ENCODE results near the gene CMTM4. TPM values are rescaled to one million over a fixed set of nuclear protein-coding genes. Genes with fewer than 3 reads are reported as not detected.

Gene CMTM4
- total RNA-seq (2021; ENCODE audit: unreplicated experiment) (77.8 TPM), Bru-seq, nascent RNA (percentile 77 among the genes with signal in this experiment), BruChase-seq, experiment 1, labeled RNA remaining after a 6-hour chase (percentile 92 among the genes with signal in this experiment), BruChase-seq, experiment 2, labeled RNA remaining after a 2-hour chase (percentile 85 among the genes with signal in this experiment)
- polyA plus RNA-seq (2012): 35.7 and 42.5 TPM in 2 replicates
- long read RNA-seq, full-length matches to known transcripts: 58 of 66 reads
- long read RNA-seq, partial matches to known transcripts: 0 of 66 reads
- long read RNA-seq, other reads (novel, unspliced or antisense): 8 of 66 reads

DNA sequence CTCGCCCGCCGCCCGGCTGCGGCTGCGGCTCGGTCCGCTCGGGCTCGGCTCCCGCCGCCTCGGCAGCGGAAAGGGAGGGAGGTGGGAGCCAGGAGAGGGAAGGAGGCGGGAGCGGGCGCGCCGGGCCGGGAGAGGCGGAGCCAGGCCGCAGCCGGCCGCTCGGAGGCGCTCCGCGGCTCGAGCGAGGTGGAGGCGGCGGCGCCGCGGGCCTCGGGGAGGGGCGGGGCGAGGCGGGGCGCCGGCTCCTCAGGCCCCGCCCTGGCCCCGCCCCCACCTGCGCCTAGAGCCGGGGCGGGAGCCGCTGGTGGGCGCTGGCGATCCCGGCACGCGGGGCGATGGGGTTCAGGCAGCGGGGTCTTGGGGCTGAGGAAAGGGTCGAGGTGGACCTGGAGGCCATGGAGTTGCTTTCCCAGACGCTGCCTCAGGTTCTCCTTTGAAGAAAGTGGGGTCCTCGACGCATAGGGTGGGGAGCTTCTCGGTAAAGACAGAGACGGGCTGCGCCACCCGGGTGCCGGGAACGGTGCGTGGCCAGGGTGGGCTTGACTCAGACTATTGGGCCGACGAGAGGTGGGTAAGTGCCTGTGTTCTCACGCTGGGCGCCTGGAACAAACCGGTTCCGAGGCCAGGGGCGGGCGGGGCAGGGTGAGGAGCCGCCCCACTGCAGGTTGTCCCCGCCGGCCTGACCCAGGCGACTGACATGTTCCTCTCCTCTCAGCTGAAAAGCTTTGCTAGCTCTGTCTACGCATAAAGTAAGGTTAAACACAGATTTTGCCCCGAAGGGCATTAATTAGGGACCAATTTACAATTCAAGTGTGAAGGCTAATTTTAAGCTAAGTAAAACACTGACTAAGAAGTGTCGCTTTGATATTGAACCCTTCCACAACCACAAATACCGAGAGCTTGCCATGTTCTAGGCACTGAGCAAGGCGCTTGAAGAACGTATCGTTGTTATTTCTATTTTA, at the start of gene CMTM4:
TSS of gene CMTM4 (minus strand) at position 75 of the 962 bp plus-strand sequence. CDS start 218 bp downstream, outside the sequence.
- Histone ChIP-seq H3K4me3 (replicated peaks in 1 of 2; ENCODE audit: low read depth in 1 of 2, low read length in 2 of 2) (peak within 1 kb of the TSS; percentile 83 to 88), H3K4me1 (ENCODE audit: control insufficient read depth in 1 of 2, insufficient read depth in 2 of 2, low read length in 2 of 2) (peaks cover 6 to 20% of the 10 kb centered on the region in 2 experiments; a peak in 3 of 4 replicates), H3K27ac (ENCODE audit: low read depth, low read length) (peak within 1 kb of the TSS; percentile 89), H3K4me2 (ENCODE audit: low read length) (peak within 1 kb of the TSS; percentile 98), H3K79me2 (ENCODE audit: insufficient read depth, low read length) (peaks cover 42% of the 10 kb centered on the region), H3K9me3 (ENCODE audit: control insufficient read depth in 1 of 2, insufficient read depth in 1 of 2, low read depth in 1 of 2, low read length in 2 of 2) (no peaks in the 10 kb centered on the region), H3K27me3 (ENCODE audit: insufficient read depth, low read length) (no peaks in the 10 kb centered on the region), H3K9ac (ENCODE audit: low read length) (peak within 1 kb of the TSS; percentile 73), H3K36me3 (ENCODE audit: control insufficient read depth in 1 of 2, insufficient read depth in 2 of 2, low read length in 2 of 2) (no peaks in the 10 kb centered on the region), H2AFZ (ENCODE audit: low read depth, low read length, poor library complexity, severe bottlenecking) (peak within 1 kb of the TSS; percentile 94), H4K20me1 (ENCODE audit: insufficient read depth) (no peaks in the 10 kb centered on the region; the same call in 1 of the 2 replicates), H3K9me2 (ENCODE audit: insufficient read depth) (no peaks in the 10 kb centered on the region)
- BruUV-seq (replicated peaks): TSS peak; percentile 67
- TF ChIP-seq EZH2phosphoT487 (IDR thresholded peaks at IDR 0.05; ENCODE audit: borderline replicate concordance) (no peak), CBX3 (IDR thresholded peaks at IDR 0.05; ENCODE audit: low read depth) (no peak), POLR2AphosphoS5 (IDR thresholded peaks at IDR 0.05; ENCODE audit: low read depth, low read length) (peak; percentile 75), ZNF274 (IDR thresholded peaks at IDR 0.05; ENCODE audit: low read depth, low read length) (no peak), YY1 (IDR thresholded peaks at IDR 0.05; ENCODE audit: extremely low read depth, insufficient replicate concordance, low read depth, low read length) (peak; percentile 45), POLR2A (IDR thresholded peaks at IDR 0.05; ENCODE audit: borderline replicate concordance, extremely low read depth, insufficient read depth, insufficient read length) (peak; percentile 36), EZH2 (IDR thresholded peaks at IDR 0.05) (no peak)
- TF ChIP-seq, protein P1, sequence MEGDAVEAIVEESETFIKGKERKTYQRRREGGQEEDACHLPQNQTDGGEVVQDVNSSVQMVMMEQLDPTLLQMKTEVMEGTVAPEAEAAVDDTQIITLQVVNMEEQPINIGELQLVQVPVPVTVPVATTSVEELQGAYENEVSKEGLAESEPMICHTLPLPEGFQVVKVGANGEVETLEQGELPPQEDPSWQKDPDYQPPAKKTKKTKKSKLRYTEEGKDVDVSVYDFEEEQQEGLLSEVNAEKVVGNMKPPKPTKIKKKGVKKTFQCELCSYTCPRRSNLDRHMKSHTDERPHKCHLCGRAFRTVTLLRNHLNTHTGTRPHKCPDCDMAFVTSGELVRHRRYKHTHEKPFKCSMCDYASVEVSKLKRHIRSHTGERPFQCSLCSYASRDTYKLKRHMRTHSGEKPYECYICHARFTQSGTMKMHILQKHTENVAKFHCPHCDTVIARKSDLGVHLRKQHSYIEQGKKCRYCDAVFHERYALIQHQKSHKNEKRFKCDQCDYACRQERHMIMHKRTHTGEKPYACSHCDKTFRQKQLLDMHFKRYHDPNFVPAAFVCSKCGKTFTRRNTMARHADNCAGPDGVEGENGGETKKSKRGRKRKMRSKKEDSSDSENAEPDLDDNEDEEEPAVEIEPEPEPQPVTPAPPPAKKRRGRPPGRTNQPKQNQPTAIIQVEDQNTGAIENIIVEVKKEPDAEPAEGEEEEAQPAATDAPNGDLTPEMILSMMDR (IDR thresholded peaks at IDR 0.05 in 2 of 3, conservative IDR thresholded peaks at IDR 0.05 in 1 of 3; ENCODE audit: borderline replicate concordance in 1 of 3, insufficient read depth in 1 of 3, low read depth in 2 of 3, low read length in 2 of 3): peak in 2 of 3 experiments; percentile 19 to 36; a peak in 4 of 6 replicates
- TF ChIP-seq, protein P2, sequence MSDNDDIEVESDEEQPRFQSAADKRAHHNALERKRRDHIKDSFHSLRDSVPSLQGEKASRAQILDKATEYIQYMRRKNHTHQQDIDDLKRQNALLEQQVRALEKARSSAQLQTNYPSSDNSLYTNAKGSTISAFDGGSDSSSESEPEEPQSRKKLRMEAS (IDR thresholded peaks at IDR 0.05): peak; percentile 45
- ATAC-seq (peak; percentile 90), DNase-seq (ENCODE audit: low read depth, low spot score) (peak; percentile 57)
- ChIA-PET POLR2A (no interaction called here), RAD21 (ENCODE audit: low non-redundant PET in 1 of 2, low total read pairs in 2 of 2, uncharacterized antibody in 2 of 2, unreplicated experiment in 2 of 2) (no interaction called here), CTCF (interaction anchor here (1.5 to 2.9 kb wide), 2 partner anchors 46 to 89 kb away, joined by 7 to 10 read pairs; no protein-coding TSS in a partner anchor)
- intact Hi-C loops (cut with micrococcal nuclease): no loop called here

Measured in HCT116 (cell line).